IPS DF 4.7 (cell line): ENCODE results near the gene KNDC1.
"Not testable (repeated sequence)": the region's sequence is repeated elsewhere in the genome, so short reads cannot be mapped to it uniquely, and the experiment has no call there.

Experiments used
- DNase-seq: peaks from one replicate; pipeline ENCODE4 v3.0.0-alpha.2; 2013; ENCODE audit warnings: low spot score; ENCODE audit errors: extremely low read depth

KNDC1 gene

DNA sequence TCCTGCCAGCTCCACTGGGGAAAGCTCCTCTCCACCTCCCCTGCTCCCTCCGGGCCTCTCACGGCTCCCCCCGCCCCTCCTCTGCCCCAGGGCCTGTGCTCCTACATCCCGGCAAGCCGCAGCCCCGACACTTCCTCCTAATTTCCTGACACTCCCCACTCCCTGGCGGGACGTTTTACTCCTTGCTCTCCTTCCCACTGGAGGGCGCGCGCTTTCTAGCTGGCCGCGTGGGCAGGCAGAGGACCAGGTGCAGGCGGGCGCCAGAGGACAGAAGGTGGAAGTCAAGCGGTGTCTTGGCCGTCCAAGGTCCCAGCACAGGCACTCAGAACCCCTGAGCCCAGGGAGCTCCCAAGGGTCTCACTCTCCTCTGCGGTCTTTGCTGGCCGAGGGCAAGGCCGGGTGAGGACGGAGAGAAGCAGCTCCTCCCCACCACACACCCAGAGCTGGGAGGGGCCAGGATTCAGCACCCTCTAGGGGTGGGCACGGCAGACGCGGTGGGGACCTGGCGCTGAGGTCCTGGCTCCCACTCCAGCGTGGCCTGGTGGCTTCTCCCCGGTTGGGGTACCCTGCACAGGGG lies 97.6 kb downstream of the KNDC1 start:
- no peak for DNase-seq

DNA sequence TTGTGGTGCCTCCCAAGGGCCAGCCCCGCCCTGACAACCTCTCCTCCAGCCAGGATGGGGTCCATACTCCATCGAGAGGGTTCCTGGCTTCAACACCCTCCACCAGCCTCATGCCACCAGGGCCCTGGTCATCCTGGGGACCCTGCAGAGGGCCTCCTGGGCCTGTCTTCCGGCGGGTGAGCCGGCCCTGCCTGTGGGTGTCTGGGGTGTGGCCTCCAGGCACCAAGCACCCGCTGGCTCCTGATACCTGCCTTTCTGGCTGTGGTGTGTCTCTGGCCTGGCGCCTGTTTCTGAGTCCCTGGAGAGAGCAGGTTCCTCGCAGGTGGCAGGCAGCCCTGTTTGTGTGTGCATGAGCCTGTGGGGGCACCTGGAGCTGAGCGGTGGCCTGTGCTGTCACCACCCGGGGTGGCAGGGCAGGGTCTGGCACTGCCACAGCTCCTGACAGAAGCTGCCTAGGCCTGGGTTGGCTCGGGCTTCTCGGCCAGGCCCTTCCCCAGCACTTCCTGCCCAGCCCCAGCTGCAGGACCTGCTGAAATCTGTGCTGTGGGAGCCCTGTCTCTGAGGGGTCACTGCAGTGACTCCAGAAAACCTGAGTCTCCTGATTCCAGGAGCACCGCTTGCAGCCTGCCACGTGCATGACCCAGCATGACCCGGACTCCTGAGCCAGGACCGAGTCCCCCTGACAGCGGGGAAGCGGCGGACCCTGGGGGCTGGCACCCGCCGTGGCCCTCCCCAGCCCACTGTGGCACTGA lies 98.2 kb downstream of the KNDC1 start:
- no peak for DNase-seq

DNA sequence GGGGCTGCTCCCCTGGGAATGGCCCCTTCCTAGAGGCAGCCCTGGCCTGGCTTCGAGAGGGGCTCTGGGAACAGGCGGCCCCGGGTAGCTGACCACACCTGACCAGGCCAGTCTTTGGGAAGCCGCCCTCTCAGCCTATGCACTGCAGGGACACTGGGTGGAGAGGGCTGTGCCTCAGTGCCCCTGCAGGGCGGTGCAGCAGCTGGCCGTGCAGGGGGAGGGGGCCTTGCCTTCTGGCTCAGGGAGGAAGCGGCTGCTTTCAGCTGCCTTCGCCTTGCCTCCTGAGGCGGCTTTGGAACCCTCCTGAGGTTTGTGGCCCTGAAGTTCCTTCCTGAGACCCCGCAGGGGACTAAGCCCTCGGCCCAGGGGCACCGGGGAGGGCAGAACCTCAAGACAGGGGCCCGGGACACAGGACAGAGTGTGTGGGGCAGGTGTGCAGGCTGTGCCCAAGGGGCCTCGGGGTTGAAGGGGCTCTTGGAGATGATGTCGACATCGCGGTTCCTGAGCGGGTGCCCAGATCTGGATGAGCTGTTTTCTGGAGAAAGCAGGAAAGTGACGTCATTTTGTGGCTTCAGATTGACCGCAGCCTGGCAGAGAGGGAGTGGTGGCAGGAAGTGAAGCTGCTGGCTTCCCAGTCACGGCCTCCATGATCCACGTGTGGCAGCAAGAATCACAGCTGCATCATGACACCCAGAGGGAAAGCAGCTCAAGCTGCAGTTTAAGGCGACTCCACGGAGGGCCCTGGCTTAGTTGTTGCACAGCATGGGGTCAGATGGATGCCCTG lies 99.0 kb downstream of the KNDC1 start:
- DNase-seq, result no peak

DNA sequence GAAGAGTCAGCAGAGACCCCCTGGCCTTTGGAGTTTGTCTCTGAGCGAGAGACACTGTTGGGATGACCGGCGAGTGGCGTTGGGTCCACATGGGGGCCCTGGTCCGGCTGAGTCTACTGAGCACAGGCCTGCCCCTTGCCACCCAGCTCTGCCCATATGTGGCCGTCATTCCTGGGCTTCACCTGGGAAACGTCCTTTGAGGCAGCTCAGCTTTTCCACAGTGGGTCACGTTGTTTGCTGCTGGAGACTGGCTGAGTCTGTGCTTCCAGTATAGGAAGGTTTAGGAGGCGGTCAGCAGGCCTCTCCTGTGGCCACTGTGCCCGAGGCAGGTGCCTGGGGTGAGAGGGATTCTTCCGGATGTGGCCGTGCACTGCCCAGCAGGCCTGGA lies 99.6 kb downstream of the KNDC1 start:
- no peak for DNase-seq

DNA sequence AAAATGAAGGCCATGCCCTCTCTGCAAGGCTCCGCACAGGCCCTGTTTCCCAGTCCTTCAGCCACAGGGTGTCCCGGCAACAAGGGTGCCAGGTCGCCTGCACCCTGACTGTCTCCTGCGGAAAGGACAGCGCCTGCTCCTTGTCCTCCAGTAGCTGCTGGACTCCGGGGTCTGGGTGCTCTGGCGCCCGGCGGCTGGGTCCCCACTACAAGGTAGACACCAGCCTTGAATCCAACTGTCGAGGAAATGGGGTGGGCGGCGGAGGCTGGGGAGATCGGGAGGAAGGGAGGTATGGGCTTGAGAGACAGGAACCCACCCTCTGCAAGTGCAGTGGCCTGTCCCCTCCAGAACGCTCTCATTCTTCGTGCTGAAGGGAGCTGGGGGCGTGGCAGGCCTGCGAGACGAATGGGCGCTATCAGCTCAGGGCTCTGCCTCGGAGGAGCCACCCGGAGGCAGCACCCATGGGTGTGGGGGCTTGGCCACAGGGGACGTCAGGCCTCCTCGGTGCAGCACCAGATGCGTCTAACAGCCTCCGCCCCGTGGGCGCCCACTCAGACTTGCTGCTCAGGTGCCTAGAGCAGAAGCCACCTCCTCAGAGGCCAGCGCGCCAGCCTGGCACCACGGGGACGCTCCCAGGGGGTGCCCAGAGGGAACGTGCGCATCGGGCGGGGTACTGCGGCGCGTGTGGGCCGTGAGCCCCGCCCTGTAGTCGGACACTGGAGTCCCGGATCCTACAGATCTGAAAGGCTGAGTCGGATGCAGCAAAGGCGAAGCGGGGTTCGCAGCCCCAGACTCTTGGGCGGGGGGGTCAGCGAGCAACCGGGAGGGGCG lies 101.1 kb downstream of the KNDC1 start:
- no peak for DNase-seq

DNA sequence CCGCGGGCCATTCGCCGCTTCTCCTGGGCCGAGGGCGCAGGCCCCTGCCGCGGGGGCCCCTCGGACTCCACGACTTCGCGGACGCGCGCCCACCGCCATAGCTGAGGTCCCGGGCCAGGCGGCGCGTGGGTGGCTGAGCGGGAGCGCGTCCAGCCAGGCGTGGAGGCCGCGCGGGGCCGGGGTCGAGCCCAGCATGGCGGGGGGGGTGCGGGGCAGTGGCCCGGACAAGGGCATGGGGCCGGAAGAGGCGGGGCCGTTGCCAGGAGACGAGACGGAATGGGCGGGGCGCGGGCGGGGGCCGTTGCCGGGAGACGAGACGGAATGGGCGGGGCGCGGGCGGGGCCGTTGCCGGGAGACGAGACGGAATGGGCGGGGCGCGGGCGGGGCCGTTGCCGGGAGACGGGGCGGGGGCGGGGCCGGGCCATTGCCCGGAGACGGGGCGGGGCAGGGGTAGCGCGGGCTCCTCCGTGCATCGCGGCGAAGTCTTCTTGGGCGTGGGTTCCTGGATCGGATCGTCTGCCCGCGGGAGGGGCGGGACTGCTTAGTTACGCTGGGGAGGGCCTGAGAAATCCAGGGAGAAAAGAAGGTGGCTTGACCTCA lies 101.8 kb downstream of the KNDC1 start:
- no peak for DNase-seq

DNA sequence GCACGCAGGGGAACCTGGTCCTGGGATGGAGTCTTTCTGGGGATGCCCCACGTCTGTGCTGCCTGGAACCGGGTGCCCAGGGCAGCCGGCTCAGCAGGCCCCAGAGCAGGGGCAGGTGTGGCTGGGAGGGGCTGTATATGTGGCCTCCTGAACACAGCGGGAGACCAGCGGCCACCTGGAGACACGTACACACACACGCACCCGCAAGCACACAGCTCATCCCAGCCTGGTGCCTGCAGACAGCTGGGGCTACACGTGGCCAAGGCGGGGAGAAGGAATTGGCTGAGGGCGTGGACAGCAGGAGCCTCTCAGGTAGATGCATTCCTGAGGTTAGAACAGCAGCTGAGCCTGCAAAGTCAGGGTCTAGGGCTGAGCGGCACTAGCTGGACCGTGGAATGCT lies 102.7 kb downstream of the KNDC1 start:
- DNase-seq, result no peak

DNA sequence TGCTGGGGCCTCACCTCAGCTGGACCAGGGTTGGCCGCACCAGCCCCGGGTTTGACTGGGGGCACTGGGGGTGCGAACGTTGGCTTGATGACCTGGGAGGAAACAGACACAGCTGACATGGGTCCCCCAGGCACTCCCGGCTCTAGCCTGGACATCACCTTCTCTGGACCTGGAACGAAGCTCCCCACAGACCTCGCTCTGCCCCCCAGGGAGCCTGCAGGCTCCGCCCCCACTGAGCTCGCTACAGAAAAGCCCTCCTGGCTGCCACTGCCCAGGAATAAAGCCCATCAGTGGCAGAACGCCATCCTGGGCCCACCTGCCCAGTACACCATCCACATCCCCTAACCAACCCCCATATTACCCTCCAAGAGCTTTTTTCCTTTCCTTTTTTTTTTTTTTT lies 103.7 kb downstream of the KNDC1 start:
- DNase-seq, result no peak

DNA sequence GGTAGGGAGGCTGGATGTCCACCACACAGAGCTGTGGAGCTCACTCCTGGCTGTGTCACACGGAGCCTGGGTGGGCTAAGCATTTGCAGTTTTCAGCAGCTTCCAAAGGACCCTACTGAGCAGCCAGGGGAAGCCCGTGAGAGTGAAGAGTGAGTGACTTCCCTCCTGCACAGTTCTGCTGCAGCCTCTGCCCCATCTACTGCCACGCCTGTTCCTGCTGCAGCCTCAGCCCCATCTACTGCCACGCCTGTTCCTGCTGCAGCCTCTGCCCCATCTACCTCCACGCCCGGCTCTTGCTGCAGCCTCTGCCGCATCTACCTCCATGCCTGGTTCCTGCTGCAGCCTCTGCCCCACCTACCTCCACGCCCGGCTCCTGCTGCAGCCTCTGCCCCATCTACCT lies 104.4 kb downstream of the KNDC1 start:
- no peak for DNase-seq

DNA sequence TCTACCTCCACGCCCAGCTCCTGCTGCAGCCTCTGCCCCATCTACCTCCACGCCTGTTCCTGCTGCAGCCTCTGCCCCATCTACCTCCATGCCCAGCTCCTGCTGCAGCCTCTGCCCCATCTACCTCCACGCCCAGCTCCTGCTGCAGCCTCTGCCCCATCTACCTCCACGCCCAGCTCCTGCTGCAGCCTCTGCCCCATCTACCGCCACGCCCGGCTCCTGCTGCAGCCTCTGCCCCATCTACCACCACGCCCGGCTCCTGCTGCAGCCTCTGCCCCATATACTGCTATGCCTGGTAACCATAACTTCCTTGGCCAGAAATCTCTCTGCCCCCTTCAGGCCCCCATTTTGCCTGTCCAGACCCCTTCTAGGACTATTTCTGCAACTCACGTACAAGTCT lies 105.0 kb downstream of the KNDC1 start:
- not testable (repeated sequence) for DNase-seq

DNA sequence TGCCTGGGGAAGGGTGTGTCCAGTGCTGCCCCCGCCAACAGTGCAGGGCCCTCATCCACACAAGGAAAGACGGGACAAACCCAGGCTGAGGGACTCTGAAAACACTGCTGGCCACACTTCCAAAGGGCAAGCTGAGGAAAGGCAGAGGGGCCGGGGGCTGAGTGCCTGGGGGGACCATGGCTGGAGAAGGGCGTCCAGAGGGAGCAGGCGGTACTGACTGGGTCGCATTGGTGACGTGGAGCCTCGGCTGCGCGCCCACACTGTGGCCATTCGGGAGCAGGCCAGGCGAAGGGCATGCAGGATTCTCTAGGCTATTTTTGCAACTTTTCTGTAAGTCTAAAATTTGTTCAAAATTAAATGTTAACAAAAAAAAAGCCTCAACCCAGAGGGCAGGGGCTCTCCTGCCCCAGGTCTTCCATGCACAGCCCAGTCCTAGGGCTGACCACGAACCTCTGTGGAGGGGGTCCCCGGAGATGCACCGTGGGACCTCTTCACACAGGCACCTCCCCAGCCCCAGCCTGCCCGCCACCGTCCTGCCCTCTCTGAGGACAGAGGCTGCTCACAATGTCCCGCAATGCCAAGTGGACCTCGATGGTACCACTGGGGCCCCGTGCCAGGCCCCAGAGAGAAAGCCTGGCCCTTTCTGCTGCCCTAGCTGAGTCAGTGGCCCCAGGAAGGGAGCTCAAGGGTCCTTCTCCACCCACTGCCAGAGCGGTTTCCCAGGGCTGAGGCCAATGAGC lies 106.2 kb downstream of the KNDC1 start:
- no peak for DNase-seq

DNA sequence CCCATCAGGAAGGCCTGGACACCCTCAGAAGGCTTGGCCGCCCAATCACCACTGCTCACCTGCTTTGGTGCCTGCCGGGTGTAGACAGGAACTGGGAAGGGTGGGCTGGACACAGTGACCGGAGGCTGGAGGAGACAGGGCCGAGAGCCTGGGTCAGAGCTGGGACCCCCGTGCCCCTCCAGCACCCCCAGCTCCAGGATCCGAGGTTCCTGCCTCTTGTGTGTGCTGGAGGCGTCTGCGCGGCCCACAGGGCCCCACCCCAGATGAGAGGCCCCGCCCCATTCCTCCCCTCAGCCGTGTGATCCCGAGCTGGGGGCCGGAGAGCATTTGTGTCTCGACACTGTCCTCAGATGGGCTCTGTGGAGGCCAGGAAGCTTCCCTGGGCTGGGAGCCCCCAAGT lies 107.3 kb downstream of the KNDC1 start:
- DNase-seq, result no peak

DNA sequence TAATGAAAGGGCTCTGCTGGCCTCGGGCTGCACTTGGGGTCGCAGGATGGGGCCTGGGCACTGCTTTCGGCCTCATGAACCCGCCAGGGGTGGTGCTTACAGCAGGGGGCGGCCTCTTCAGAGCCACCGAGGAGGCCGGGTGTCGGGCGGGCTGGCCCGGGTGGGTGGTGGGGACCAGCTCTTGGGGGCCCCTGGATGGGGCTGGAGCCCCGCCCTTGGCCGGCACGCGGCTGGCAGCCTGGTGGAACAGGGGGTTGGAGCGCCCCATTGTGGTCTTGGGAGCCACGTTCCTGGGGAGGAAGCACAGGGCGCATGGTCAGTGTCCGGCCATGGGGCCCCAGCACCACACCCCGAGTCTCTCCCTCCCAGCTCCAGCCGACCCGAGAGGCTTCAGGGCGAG lies 107.8 kb downstream of the KNDC1 start:
- no peak for DNase-seq

DNA sequence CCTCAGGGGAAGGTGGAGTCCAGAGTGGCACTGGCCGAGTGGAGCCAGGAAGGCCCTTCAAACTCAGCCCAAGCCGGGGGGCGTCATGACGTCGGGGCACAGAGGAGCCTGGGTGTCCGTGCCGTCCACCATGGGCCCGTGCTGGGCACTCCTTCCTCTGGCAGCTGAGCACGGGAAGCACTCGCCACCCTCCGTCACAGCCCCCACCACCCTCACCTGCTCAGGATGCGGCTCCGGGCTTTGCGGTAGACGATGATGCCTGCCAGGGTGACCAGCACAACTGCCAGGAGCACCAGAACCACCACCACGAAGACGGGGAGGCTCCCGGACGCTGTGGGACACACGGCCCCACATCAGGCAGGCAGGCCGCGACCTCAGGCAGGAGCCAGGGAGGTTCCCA lies 108.5 kb downstream of the KNDC1 start:
- DNase-seq, result no peak

DNA sequence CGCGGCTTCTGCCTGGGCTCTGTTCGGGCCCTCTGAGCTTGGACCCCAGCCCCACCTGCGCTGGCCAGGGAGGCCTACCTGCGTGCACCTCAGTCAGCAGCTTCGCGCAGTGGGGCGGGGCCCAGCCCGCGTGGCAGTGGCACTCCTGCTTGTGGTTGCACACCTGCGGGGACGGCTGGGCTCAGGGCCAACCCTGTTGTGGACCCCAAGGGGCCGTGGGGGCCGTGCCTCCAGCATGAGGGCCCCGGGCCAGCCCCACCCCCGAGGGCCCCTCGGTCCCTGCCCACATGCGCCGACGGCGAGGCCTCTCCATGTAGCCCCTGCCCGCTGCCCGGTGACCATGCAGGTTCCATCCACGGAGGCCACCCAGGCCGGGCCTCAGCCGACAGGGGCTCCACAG lies 109.3 kb downstream of the KNDC1 start:
- no peak for DNase-seq

DNA sequence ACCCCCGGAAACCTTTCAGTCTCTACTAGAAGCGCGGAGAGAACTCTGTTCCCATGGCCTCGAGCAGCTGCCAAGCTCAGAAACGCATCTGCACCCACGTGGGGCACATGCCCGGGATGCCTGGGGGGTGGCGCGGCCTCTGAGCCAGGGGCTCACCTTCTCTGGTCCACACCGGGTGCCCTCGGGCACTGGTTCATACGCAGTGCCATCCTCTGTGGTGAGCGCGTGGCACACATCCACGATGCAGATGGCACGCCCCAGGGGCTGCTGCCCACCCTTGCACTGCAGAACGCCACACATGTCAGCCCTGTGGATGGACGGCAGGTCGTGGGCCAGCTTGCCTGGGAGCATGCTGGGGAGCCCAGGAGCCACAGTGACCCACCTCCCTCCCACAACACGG lies 110.2 kb downstream of the KNDC1 start:
- no peak for DNase-seq

DNA sequence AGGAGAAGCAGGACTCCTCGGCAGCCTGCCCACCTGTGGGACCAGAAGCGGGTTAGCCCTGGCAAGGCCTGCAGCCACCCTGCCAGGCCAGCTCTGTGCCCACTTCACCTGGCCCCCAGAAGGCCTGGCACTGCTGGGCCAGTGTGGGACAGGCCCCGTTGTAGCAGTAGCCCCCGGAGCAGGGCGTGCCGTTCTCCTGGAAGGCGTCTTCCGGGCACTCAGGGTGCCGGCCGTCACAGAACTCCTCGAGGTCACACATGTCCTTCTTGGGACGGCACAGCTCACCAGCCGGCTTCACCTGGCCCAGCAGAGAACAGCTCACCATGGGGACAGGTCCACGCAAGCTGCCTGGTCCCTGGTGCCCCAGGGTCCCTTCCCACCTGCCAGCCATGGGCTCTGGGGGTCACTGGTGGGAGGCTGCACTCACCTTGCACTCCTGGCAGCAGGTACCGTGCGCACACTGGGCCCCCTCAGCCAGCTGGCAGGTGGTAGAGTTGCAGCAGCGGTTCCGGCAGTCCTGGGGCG lies 110.8 kb downstream of the KNDC1 start:
- DNase-seq, result no peak

DNA sequence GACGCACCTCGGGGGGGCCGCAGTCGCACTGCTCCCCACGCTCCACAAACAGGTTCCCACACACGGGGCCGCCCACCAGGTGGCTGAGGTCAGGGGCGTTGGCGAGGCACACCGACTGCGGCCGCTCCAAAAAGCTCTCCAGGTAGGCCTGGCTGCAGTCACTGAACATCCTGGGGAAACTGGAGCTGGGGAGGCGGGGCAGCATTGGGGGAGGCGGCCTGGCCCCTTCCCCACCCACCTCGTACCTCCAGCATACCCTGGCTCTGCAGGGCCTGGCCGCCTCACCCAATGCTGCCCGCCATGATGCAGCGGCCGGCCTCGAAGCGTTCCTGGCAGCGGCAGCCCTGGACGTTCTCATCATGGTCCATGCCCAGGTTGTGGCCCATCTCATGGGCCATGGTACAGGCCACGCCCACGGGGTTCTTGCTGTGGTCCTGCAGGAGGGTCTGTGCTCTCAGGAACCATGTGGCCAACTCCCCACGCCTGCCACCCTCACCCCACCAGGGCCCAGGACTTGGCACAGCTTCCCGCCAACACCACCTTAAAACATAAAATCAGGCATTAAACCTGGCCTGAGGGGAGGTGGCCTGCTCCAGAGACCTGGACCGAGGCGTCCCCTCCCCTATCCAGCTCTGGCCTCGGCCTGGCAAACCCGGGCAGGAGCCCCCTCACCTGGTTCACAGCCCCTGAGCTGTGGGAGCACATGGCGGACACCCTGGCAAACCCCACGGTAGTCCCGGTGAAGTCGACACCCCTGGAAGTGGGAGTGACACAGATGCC lies 111.7 kb downstream of the KNDC1 start:
- no peak for DNase-seq

DNA sequence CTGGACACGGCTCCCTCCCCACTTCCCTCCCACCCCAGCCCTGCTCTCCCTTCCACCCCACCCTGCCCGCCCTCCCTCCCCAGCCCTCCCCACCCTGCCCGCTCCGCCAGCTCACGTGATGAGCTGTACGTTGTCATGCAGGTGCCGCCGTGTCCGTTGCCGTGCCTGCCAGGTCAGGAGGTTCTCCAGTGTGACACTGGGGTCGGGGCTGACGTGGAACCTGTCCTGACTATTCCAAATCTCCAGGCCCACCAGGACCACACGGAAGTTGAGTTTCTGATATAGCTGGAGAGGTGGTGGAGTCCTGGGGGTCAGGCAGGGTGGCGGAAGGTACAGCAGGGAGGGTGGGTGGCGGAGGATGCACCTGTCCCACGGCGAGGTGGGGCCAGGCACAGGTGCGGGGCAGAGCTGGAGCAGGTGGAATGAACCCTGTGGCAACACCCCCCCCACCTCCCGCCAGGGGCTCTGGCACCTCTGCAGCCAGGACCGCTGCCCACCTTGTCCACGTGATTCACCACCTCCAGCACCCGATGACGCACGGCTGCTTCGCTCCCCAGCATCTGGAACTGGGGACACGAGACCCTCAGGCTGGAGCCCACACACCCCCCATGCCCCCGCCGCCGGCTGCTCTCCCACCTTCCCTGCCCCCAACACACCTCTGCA lies 112.4 kb downstream of the KNDC1 start:
- no peak for DNase-seq
